T1000 (cell line): ENCODE results near the gene GUCA1A.
"Not testable (repeated sequence)": the region's sequence is repeated elsewhere in the genome, so short reads cannot be mapped to it uniquely, and the experiment has no call there.

Experiments
- DNase-seq: peaks from one replicate; lab custom pipeline; 2025; ENCODE audit warnings: mixed read lengths; lab: John Stamatoyannopoulos, UW

The GUCA1A gene

DNA sequence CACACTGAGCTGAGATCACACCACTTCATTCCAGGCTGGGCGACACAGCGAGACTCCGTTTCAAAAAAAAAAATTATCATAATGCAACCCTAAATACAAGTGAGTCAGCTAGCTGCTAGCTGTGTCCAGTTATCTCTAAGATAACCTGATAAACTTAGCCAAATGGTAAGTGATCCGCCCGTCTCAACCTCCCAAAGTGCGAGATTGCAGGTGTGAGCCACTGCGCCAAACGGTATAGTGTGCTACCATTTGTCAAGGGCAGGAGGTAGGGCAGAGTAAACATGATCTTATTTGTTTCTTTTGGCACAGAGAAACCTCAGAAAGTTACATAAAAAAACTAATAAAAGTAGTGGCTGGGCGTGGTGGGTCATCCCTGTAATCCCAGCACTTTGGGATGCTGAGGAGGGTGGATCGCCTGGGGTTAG is 26.0 kb upstream of the GUCA1A start:
- DNase-seq, result no peak

DNA sequence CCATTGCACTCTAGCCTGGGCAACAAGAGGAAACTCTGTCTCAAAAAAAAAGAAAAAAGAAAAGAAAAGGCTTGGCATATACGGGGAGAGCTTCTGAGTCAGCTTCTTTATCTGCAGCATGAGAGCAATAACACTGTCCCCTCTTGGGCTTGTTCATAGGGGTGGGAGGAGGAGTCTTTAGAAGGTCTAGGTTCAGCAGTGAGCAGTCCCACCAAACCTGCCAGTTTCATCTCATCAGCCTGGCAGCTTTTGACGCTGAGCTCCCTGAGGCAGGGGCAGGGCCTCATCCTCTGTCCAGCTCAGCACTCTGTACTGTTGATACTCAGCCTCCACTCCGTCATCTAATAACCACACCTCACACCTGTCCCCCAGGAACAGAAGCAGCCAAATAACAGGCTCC is 25.1 kb upstream of the GUCA1A start:
- no peak for DNase-seq

- no peak for DNase-seq
These were observed 22.9 kb upstream of the GUCA1A start for GRCh38 chr6:42150254-42150653.

GRCh38 chr6:42152024-42152423 is 21.1 kb upstream of the GUCA1A start:
- no peak for DNase-seq

- not testable (repeated sequence) for DNase-seq
These were observed 20.5 kb upstream of the GUCA1A start for GRCh38 chr6:42152528-42153213.

- no peak for DNase-seq
These were observed 19.2 kb upstream of the GUCA1A start for GRCh38 chr6:42153921-42154320.

DNA sequence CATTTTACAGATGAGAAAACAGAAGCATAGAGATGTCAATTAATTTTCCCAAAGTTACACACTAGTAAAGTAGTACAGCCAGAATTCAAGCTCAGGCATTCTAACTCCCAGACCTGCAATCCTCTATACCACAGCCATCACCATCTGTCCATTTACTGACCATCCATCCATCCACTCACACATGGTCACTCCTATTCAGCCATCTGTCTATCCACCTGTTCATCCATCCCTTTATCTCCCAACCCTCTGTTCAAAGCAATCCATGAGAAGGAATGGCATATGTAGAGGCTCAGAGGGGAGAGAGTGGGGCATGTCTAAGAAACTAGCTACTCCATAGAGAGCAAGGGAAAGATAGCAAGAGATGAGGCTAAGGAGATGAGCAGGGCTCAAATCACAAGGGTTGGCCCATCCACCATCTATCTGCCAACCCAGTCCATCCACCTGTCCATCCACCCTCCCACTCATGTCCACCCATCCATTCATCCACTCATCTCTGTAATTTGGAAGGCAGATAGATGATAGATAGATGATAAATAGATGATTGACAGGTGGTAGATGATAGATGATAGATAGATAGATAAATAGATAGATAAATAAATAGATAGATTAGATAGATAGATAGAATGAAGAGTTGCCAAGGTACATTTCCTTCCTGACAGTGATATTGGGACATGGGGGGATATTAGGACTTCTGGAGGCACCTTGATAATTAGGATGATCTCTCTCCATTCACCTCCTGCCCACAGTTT is 18.5 kb upstream of the GUCA1A start:
- DNase-seq, result no peak

- DNase-seq, result no peak
These were observed 17.9 kb upstream of the GUCA1A start for GRCh38 chr6:42155293-42155692.

GRCh38 chr6:42156638-42157037 is 16.5 kb upstream of the GUCA1A start:
- no peak for DNase-seq

DNA sequence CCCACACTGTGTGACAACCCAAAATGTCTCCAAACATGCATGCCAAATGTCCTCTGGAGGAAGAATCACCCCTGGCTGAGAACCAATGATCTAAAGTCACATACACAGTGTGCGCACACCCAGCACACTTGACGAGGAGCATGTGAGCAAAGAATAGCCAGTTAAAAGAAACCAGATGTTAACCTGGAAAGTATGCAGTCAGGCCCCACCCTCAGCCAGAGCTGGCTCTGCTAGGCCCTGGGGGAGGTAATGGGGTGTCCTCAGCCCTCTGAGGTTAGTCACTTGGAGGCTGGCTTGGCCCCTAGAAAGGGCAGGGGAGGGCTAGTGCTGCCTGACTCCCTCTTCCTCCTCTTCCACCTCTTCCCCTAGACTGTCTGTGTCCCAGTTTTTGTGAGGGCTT is 15.2 kb upstream of the GUCA1A start:
- no peak for DNase-seq

- no peak for DNase-seq
These were observed 14.5 kb upstream of the GUCA1A start for GRCh38 chr6:42158631-42159030.

GRCh38 chr6:42159431-42160024 is 13.6 kb upstream of the GUCA1A start:
- DNase-seq, result no peak

- DNase-seq, result no peak
These were observed 10.8 kb upstream of the GUCA1A start for GRCh38 chr6:42162384-42162783.

DNA sequence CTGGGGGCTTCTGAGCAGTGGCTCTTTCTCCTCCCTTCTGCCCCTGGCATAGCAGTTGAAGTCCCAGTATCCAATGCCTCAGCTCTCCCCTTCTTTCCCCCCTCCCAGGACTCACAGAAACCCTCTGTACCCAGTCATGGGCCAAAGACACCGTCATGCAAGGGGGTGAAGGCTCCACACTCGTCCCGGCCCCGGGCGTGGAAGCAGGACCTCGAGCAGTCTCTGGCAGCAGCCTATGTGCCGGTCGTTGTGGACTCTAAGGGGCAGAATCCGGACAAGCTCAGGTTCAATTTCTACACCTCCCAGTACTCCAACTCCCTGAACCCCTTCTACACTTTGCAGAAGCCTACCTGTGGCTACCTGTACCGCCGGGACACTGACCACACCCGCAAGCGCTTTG is 10.4 kb upstream of the GUCA1A start:
- no peak for DNase-seq

DNA sequence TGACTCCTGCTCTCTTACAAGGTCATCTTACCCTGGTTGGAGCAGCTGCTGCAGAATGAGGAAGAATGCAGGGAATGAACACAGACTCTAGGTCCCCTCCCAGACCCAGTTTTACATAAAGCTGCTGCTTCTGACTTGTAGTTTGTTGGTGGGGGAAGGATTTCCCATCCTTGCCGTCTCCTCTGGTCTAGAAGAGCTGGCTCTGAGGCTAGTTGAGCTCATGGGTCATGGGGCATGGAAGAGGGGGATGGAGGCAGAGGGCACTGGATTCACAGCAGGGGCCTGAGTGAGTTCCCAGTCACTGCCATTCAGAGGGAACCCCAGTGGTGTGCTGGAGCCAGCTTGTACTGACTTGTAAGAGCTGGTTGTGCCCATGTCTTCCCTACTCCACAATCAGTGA is 9.2 kb upstream of the GUCA1A start:
- DNase-seq, result no peak

- no peak for DNase-seq
These were observed 8.1 kb upstream of the GUCA1A start for GRCh38 chr6:42165016-42165415.

GRCh38 chr6:42166444-42167141 is 6.6 kb upstream of the GUCA1A start:
- peak; percentile 50 for DNase-seq

DNA sequence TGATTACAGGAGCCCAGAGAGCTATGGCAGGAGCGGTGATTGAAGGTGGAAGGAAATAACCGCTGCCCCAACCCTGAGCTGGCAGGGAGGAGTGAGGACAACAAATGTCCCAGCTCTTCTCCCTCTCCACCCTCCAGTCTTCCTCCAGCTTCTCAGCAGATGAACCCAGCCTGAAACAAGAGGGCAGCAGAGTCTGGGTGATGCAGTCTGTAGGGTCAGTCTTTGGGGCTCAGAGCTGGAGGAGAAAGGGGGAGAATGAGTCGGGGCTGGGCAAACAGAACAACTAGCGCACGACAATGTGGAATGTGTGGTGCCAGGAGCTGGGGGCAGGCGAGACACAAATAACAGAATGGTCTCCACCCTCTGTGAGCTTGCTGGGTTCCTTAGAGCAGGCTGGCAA is 4.5 kb upstream of the GUCA1A start:
- DNase-seq, result no peak

GRCh38 chr6:42169780-42170179 is 3.4 kb upstream of the GUCA1A start:
- DNase-seq, result not testable (repeated sequence)

- no peak for DNase-seq
These were observed 1.2 kb upstream of the GUCA1A start for GRCh38 chr6:42171813-42172581.

DNA sequence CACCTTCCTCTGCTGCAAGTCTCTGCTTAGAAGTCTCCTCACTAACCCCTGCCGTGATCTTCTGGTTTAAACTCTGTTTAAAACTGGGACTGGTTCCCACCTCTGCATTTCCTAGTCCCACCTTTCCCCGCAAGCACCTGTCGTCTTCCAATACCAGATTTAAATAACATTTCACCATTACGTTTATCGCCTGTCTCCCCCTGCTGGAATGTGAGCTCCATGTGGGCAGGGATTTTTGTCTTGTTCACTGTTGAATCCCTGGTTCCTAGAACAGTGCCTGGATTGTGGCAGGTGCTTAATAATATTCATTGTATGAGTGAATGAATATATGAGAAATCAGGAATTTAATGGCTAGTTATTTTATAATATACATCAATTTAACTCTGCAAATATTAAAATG is 2.7 kb downstream of the GUCA1A start:
- no peak for DNase-seq

DNA sequence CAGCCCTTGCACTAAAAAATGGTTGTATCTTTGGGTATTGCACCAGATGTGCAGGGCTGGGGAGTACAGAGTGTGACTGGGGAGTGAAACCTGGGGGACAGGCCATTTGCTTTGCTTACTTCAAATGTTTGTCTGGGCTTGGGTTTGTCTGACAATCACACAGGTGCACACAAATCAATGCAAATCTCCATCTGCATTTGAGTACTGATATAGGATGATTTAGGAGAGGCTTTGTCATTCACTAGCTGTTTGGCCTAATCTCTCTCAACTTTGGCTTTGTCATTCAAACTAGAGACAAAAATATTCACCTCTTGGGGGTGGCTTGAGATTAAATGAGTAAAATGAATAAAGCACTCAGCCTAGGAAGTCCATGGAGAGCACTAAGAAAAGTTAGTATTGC is 3.8 kb downstream of the GUCA1A start:
- no peak for DNase-seq
